GM19023 (cell line): ENCODE data around the gene SPRYD3.
A peak's percentile ranks its signal among the peaks of the same experiment; 100 is the strongest.

ENCODE experiments used
- ATAC-seq: cut with Tn5 transposase; IDR thresholded peaks from one replicate; pipeline ENCODE4 v1.9.1; 2021; ENCODE audit warnings: mild to moderate bottlenecking, moderate library complexity; ENCODE audit not compliant: unreplicated experiment

SPRYD3 gene

DNA sequence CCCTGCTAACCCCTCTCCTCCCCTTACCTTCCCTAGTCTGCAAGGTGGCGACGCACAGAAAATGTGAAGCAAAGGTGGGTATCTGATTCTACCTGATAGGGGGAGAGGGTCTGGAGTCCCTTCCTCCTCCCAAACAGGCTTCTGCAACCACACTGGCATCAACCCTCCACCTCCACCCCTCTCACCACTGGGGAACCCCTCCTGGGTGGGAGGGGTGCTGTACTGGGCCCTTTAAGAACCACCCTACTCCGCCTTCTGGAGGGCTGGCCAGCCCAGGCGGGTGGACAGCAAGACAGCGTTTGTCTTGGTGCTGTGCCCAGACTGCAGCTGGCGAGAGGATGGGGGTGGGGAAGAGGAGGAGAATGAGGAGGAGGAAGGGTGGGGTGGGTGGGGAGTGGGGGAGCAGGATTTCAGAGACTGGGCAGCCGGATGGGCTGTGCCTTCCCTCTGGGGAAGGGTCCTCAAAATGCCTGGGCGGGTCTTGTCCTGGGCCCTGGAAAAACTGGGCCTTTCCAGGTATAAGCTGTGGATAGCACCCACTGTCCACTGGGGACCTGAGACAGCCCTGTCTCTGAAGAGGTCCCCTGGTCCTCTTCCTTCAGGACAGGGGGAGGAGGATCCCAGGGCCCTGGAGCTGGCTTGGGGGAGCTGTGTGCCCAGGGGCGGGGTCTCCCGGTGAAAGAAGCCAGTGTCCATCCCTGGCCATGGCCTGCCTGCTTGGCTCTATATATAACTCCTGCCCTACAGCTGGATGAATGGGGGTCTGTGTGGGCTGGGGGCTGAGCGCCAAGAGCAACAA, 26.6 kb downstream of the SPRYD3 start:
- no peak for ATAC-seq

DNA sequence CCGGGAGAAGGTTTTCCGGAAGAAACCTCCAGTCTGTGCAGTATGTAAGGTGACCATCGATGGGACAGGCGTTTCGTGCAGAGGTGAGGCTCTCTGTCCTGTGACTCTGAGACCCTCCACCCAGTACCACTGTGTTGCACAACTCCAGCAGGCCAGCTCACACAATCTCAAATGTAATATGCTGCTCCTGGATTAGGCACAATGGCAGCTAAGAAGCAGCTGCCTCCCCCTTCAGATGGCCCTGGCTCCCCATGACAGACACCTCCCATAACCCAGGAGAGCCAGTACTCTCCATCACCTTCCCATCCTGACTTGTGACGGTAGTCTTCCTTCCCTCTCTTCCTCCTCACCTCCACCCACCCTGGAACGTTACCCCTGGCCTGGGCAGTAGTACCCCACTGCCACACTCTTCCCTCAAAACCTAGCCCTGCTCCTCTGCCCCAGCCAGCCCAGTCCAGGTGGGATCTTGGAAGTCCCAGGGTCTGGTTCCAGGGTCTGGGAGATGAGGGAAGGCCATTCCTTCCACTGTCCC, 27.2 kb downstream of the SPRYD3 start:
- no peak for ATAC-seq

DNA sequence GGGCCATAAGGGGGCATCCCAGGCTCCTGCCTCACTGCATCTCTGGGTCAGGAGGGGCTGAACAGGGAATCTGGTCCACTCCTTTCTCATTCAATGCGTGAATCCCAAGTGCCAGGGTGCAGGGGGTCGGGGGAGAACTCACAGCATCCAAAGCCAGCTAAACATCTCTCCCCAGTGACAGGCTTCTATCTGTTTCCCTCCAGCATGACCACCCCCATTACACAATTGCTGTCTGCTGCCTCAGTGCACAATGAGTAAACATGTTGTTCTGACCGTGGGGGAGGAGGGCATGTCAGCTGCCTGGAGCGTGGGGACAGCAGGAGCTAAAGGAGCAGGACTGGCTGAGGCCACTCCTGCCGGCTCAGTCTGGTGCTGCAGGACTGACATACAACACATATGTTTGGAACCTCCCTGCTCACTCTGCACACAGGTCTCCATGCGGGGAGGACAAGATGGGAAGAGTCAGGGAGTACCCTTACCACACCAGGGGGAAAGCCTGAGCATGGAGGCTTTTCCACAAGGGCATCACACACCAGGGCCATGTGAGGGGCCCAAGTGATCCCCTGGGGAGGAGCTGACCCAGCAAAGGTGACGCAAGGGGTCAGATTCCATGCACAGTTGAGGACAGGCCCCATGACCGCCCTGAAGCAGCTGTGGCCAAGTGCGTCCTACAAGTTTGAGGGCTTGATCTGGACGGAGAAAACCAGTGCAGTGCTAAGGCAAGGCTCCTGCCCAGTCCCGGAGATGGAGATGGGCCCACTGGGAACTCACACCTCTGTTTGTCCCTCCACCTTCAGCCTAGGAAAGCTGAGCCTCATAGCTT, 27.9 kb downstream of the SPRYD3 start:
- no peak for ATAC-seq

DNA sequence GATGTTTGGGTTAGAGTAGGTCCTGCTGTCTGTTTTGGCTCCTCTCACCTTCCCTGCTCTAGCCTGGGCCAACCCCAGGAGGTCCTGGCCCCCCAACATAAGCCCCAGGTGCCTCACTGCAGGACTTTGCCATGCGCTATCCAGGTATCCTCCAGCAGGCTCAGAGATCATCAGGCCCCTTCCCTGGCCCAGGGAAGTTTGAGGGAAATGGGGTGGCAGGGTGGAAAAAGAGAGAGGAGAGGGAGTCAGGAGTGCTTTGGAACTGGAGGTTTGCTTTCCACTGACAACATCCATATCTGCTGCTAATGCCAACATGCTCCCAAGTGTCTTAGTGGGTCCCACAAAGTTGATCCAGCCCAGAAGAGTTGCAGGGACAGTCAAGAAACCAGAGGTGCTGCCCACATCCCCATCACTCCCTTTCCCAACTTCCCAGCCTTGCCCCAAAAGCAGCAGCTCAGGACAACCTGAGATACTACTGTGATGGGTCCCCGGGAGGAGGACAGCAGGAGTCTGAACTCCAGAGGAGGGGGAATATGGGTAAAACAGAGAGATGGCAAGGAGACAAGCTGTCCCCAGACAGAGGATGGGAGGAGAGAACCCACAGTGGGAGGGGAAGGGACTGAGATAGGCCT, 28.6 kb downstream of the SPRYD3 start:
- no peak for ATAC-seq

DNA sequence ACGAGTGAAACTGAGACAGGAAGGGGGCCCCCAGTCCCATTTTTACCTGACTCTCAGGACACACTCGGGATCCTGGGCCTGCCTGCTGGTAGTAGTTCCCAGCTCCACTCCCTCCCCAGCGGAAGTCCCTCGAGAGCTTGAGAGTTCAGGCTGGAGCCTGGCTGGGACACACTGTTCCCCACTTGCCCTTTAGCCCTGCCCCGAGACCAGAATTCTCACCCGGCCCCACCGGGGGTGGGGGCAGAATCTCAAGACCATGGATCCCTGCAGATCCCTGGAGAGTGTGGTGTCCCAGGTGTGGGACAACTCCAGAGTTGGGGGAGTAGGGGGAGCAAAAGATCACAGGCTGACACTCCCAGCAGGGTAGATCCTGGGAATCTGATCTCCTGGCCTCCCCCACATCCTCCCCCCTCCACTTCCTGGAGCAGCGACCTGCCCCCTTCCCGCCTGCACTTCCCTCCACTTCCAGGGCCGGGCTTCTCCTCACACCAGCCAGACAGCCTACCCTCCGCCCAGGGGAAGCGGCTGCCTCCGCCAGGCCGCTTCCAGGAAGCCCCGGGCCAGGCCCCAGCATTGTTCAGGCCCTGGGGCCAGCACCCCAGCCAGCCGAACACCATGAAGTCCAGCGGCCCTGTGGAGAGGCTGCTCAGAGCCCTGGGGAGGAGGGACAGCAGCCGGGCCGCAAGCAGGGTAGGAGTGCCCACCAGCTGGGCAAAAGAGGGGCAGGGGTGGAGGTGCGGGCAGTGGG, 29.4 kb downstream of the SPRYD3 start, which contains the start of gene TNS2:
Gene TNS2, plus strand, starts transcription at position 495 of the 748 bp plus-strand sequence. Its CDS starts 121 bp downstream, at position 616.
- ATAC-seq = no peak

DNA sequence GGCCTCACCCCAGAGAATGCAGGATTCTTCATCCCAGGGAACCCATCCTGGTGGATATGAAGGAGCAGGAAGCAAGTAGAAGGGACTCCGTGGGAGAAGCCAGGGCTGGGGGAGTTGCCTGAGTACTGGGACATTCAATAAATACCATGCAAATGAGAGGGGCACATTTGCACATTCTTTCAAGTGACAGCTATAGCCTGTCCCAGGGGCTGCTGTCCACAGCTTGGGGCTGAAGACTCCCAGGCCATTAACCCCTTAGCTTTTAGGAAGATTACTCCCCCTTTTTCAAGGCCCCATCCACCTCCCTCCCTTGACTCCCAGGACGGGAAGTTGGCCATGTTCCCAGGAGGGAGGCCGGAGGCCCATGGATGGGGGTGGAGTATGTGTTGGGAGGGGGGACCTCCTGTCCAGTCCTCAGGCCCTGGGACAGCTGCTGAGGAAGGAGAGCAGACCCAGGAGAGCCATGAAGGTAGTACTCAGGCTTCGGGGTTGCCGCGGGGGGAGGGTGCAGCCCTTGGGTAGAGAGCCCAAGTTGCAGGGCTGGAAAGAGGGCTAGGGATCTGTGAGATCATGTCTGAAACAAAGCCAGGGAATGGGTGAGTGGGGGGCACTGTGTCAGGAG, 30.3 kb downstream of the SPRYD3 start:
- no peak for ATAC-seq

DNA sequence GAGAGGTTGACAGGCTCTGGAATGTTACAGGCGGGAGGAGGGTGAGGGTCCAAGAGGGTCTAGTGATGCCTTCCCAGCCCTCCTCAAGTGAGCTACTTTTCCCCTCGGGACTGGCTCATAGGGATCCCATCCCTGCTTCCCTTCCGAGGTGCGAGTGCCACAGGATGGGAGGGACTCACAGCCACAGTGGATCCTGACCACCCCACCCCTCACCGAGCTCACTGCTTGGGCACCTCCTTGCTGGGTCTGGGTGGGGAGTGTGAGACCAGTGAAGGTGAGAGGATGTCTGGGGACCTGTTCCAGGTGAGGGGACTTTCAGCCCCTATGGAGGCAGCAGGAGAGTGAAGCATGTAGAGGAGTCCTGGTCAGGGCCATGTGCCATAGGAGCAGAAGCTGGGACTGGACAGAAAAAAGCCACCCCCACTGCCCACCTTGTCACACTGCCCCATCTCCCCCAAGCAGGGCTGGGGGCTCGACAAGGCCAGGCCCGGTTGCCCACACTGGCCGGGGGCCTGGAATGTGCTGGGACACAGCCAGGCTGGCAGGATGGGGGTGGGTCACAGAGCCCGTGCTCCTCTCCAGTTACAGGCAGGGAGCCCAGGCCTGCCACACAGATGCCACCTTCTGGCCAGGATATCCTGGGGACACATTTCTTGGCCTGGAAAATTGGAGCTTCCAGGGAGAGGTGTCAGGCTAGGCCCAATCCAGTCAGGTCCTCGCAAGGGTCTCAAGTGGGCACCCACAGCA, 31.0 kb downstream of the SPRYD3 start:
- no peak for ATAC-seq

DNA sequence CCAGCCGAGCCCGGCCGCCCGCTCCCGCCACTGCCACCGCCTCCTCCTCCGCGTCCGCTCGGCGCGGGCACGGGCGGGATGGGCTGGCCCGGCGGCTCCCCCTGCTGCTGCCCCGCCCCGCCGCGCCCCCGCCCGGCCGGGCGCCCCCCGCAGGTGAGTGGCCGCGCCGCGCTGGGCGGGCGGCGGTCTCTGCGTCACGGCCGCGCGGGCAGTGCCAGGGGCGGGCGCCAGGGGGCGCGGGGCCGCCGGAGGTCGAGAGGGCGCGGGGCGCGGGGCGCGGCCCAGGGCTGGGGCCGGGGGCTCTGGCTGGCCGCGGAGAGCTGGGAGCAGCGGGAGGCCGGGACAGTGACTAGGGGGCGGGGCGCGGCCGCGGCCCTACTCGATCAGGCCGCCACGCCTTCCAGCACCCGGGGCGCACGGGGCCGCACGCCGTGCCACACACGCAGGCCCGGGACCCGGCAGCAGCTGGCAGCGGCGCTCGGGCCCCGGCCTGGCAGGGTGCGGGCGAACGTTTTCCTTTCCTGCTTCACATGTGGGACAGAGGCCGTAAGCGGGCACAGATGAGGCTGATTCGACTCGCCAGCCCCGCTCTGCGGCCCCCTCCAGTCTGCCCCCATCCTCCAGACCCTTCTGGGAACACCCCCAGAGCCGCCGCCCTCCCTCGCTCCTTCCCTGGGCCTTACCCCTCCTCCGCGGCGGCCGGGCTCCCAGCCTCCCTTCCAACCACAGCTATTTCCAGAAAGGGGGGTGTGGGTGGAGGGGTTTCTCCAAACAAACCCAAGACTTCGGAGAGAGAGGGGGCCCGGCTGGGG, 31.8 kb downstream of the SPRYD3 start:
- ATAC-seq = peak; percentile 66

DNA sequence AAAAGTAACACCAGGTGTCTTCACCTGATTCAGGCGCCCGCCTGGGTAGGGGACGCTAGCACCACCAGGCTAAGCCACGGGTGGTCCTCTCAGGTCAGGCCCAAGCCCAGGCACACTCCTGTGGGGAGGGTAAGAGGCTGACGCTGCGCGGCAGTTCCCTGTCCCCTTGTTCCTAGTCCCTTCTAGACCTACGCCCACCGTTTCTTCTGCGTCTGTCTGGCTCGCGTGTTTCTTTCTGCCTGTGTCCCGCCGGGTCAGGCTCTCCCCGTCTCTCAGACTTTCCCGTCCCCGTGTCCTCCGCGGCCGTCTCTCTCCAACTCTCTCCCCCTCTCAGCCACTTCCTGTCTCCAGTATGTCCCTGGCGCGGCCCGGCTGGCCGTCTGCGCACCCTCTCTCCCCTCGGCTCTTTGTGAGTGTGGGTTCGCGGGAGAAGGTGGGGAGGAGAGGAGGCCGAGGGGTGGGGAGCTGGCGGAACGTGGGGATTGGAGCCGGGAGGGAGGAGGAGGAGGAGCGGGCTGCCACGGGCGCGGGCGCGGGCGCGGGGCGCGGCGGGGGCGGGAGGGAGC, 32.5 kb downstream of the SPRYD3 start:
- ATAC-seq = peak; percentile 40

DNA sequence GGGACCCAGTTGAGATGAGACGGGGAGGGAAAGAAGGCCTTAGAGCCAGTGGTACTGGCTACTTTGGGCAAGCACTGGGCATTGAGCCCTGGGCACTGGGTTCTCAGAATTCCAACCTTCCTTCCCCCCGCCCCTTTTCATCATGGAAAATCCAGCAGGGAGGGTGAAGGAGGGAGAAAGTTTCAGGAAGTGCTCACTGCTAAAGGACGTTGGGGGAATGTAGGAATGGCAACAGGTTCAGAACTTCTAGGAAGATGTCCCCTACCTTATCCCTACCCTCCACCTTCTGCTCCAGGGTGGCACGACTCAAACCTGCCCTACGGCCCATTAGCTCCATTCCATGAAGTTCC, 33.5 kb downstream of the SPRYD3 start:
- ATAC-seq = no peak

DNA sequence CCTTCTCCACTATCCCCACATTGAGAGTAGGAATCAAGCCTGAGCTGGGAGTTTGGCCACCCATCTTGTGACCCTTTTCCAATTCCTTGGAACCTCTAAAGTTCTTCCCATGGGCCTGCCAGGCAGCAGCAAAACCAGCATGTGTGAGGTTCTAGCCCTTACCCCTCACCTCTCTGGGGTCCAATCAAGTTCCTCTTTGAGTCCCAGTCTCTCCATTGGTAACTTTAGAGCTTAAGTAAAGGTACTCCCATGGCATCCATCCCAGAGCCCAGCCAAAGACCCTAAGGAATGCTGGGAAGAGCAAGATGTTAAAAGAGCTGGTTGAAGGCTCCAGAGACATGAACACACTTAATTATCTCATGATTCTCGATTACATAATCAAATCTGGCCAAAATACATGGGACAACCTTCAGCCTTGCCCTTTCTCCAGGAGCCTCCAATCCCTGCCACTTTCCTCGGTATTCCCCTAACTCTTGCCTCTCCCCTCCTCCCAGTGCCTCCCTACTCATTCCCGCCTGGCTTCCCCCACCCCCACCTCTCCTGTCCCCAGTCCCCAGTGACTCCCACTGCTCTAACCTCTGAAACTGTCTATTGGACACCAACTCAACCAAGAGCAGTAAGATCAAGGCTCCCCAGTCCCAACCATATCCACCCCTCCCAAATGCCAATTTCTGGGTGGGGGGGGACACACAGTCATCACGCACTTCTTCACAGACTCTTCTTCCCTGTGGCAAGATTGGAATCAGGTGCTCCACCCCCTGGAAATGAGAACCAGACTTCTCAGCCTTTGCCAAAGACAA, 34.1 kb downstream of the SPRYD3 start:
- ATAC-seq = no peak

DNA sequence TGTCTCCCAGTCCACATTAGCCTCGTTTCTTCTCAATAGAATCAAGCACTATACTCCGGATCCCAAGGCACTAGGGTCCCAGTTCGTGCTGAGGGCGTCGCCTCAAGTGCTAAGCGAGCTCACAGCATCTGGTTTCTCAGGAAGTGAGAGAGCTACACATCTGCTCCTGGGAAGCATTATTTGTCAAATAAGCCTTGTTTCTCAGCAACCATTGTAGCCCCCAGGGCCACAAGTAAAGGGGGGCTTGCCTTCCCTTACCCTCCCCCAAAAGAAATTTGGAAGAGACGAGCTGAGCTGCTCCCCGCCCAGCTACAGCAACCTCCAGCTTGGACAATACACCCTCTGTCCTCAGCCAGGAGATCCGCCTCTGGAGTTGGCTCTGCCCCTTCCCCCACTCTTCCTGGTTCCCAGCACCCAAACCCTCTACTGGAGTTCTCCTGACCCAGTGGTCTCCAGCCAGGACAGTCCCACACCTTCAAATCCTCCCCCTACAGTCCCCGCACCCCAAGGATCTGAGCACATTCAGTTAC, 35.1 kb downstream of the SPRYD3 start:
- no peak for ATAC-seq

DNA sequence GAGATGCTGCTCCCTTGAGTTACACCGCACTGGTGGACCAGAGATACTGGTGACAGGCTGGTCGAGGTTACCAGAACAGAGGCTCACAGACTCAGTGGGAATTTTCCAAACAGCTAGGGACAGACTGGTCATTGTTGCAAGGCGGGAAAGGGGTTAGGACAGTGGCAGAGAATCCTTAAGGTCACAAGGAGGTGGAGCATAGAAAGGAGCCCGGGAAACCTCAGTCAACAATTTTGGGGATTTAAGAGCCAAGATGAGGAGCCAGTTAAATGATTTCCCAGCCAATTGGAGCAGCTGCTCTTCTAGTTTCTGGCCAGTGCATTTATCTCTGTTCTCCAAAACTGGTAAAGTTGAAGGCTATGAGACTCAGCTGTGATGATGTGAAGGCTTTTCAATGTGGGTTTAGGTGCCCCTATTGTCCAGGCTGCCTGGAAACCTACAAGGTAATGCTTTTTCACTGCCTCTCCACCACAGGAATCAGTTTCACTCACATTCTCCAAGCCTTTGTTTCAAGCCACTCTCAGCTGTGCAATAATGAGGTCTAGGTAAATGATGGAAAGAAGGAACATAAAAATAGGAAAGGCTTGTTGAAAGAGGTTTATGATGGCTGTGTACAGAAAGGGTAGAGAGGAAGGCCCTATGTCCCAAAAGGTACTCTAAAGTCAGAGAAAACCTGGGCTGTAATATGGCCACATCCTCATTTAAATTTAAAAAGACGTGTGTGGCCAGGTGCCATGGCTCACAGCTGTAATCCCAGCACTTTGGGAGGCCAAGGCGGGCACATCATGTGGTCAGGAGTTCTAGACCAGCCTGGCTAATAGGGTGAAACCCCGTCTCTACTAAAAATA, 36.4 kb downstream of the SPRYD3 start:
- ATAC-seq = no peak

DNA sequence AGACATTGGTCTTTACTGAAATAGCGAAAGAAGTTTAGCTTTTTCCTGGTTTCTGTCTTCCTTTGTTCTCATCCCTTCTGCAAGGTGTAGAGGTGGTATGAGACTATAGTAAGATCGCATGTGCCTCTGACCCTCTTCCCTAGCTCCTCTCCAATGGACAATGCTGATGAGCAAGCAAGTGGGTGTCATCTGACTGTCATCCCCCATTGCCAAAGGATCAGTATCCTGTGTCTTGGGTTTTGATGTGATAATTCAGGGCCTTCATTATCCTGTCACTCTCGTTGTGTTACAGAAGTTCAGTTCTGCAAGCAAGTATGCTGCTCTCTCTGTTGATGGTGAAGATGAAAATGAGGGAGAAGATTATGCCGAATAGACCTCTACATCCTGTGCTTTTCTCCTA, 39.3 kb downstream of the SPRYD3 start:
- no peak for ATAC-seq

DNA sequence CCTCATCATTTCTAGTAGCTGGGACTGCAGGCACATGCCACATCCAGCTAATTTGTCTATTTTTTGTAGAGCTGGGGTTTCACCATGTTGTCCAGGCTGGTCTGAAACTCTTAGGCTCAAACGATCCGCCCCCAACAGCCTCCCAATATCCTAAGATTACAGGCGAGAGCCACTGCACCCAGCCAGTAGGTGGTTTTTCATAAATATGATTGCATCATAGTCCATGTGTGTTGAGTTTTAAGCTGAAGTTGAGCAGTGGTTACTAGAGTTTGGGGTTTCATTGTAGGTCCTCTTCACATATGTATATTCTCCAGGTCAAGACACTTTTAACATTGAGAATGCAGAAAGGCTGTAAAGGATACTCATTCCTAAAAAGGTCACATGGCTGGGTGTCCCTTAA, 42.4 kb downstream of the SPRYD3 start:
- no peak for ATAC-seq

DNA sequence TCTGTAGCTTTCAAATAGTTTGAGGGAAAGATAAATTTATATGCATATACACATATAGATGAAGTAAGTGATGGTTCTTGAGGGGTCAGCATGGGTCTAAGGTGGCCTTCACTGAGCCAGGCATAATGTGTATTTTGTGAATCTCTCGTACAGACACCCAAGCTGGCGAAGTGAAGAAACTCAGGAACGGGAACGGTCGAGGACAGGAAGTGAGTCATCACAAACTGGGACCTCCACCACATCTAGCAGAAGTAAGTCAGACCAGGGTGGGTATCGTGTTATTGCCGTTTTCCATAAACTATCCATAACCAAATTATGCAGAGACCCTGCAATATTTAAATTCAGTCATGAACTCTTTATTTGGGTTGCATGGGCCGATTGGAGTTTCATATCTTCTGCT, 44.7 kb downstream of the SPRYD3 start:
- no peak for ATAC-seq
